ENCODE results near the gene ESM1.
"Not testable (repeated sequence)": the region's sequence is repeated elsewhere in the genome, so short reads cannot be mapped to it uniquely, and the experiment has no call there.

Gene ESM1

DNA sequence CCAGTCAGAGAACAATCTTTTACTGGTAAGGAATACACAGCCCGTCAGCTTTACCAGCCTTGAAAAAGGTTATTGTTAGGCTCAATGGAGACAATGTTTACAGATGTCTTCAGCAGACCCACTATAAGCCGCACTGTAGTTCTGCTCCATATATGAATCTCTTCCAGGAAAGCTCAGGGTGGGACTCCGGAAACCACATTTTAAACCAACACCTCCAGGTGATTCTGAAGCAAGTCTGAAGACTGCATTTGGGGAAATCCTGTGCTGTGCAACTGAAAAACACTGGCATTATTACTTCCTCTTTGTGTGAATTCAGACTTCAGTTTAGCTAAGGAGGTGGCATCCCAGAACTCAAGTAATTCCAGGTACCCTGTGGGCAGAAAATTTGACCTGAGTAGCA, 42.2 kb upstream of the ESM1 start:
- H3K4me3 ChIP-seq: no peak overlapping the region
- no peaks in the 10 kb centered on the region for H3K9me3 ChIP-seq
- no peak overlapping the region for H3K27ac ChIP-seq
- no peaks in the 10 kb centered on the region for H3K4me1 ChIP-seq
- no peaks in the 10 kb centered on the region for H3K27me3 ChIP-seq
- DNase-seq: no peak
- intact Hi-C loops (cut with DNase I; ENCODE audit: low total_unique reads): no loop called here
- TF ChIP-seq CTCF (IDR thresholded peaks at IDR 0.05): no peak
- H3K36me3 ChIP-seq: no peaks in the 10 kb centered on the region

GRCh38 chr5:55022450-55022849, 37.1 kb upstream of the ESM1 start:
- intact Hi-C loops (cut with DNase I; ENCODE audit: low total_unique reads): no loop called here
- no peak for DNase-seq
- no peak overlapping the region for H3K27ac ChIP-seq

GRCh38 chr5:55021821-55022220, 36.4 kb upstream of the ESM1 start:
- Histone ChIP-seq H3K4me3 (no peak overlapping the region), H3K4me1 (peaks cover 0 to 9% (median 1%) of the 10 kb centered on the region in 4 donors), H3K27ac (no peak overlapping the region), H3K36me3 (no peaks in the 10 kb centered on the region), H3K9me3 (no peaks in the 10 kb centered on the region), H3K27me3 (no peaks in the 10 kb centered on the region)
- no peak for TF ChIP-seq CTCF (IDR thresholded peaks at IDR 0.05)
- DNase-seq: no peak
- intact Hi-C loops (cut with DNase I; ENCODE audit: low total_unique reads): loop anchor here (2.0 kb wide), 1 partner anchor 33 kb away; no protein-coding TSS in a partner anchor

More at GRCh38 chr5:55022450-55022849, 37.1 kb upstream of the ESM1 start:
- TF ChIP-seq CTCF (IDR thresholded peaks at IDR 0.05): no peak
- Histone ChIP-seq H3K4me3 (no peak overlapping the region), H3K4me1 (peaks cover 0 to 9% (median 1%) of the 10 kb centered on the region in 4 donors), H3K36me3 (no peaks in the 10 kb centered on the region), H3K27me3 (no peaks in the 10 kb centered on the region), H3K9me3 (no peaks in the 10 kb centered on the region)

DNA sequence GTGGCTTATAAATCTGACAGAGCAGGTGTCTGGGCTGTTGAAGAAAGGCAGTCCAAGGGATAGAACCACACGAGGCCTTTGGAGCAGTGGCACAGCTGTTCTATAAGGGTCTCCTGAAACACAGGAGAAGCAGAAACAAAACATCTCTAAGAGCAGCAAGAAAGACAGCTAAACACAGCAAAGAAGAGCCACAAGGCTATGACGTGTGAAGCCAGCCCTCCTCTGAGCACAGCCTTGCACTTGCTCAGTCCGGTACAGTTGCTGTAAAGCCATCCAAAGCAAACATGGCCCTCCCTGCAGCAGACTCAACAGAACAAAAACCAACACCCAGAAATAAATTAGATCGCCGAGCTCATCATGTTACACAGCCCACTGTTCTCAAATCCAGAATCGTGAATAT, 36.0 kb upstream of the ESM1 start:
- intact Hi-C loops (cut with DNase I; ENCODE audit: low total_unique reads): loop anchor here (2.0 kb wide), 1 partner anchor 33 kb away; no protein-coding TSS in a partner anchor
- Histone ChIP-seq H3K27me3 (no peaks in the 10 kb centered on the region), H3K4me1 (peaks cover 0 to 9% (median 1%) of the 10 kb centered on the region in 4 donors), H3K4me3 (no peak overlapping the region), H3K27ac (no peak overlapping the region), H3K9me3 (no peaks in the 10 kb centered on the region), H3K36me3 (no peaks in the 10 kb centered on the region)
- no peak for TF ChIP-seq CTCF (IDR thresholded peaks at IDR 0.05)
- DNase-seq: no peak

DNA sequence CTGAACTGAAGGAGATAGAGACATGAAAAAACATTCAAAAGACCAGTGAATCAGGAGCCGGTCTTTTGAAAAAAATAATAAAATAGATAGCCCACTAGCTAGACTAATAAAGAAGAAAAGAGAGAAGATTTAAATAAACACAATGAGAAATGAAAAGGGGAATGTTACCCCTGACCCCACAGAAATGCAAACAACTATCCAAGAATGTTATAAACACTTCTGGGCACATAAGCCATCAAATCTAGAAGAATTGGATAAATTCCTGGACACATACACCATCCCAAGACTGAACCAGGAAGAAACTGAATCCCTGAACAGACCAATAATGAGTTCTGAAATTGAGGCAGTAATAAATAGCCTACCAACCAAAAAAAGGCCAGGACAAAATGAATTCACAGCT, 24.8 kb upstream of the ESM1 start:
- intact Hi-C loops (cut with DNase I; ENCODE audit: low total_unique reads); H3K36me3 ChIP-seq; H3K27ac ChIP-seq; H3K4me1 ChIP-seq; H3K4me3 ChIP-seq; DNase-seq; H3K27me3 ChIP-seq: not testable (repeated sequence)
- peaks cover 0 to 16% (median 8%) of the 10 kb centered on the region in 3 donors for H3K9me3 ChIP-seq

- Histone ChIP-seq H3K36me3 (no peaks in the 10 kb centered on the region), H3K9me3 (no peaks in the 10 kb centered on the region), H3K4me3 (no peak overlapping the region), H3K27me3 (no peaks in the 10 kb centered on the region), H3K27ac (peak overlapping the region in 1 of 2 donors; percentile 12), H3K4me1 (peaks cover 0 to 12% (median 0%) of the 10 kb centered on the region in 4 donors)
- no peak for TF ChIP-seq CTCF (IDR thresholded peaks at IDR 0.05)
- intact Hi-C loops (cut with DNase I; ENCODE audit: low total_unique reads): no loop called here
- no peak for DNase-seq
Measured at GRCh38 chr5:55004729-55005128, 19.3 kb upstream of the ESM1 start.
